Panc1 (cell line): Measurements from ENCODE around the gene FAM43A. TPM values are rescaled to one million over a fixed set of nuclear protein-coding genes. Genes with fewer than 3 reads are reported as not detected.
A peak's percentile ranks its signal among the peaks of the same experiment; 100 is the strongest.

ENCODE experiments used
- ATAC-seq: fragments of 200-7000 bp; cut with Tn5 transposase; 2 replicates; pipeline ENCODE4 v1.9.1; 2020; ENCODE audit warnings: mild to moderate bottlenecking, moderate library complexity
- BruUV-seq: library from RNA; stranded (reverse); fragments of 400-500 nt; replicated peaks from 2 replicates; lab custom pipeline; 2021; lab: Mats Ljungman, UMichigan
- CTCF ChIA-PET: fragments of 300-600 bp; sonication (Branson Sonifier 250); formaldehyde crosslinking; loops from one replicate; lab custom pipeline; 2022; ENCODE audit warnings: antibody characterized with exemption; lab: Charles Lee
- POLR2A ChIA-PET: fragments of 300-600 bp; sonication (Branson Sonifier 250); formaldehyde crosslinking; loops from one replicate; lab custom pipeline; 2022; ENCODE audit warnings: antibody characterized with exemption; lab: Charles Lee
- DNase-seq: peaks from one replicate; pipeline ENCODE4 v3.0.0-alpha.2; 2010; ENCODE audit warnings: low read depth, low spot score
- H3K27ac ChIP-seq: 2 replicates; pipeline ENCODE4 v1.5.1; 2011; ENCODE audit warnings: mild to moderate bottlenecking, low read length, inconsistent platforms
- H3K27me3 ChIP-seq: fragments of 200-500 bp; sonication (Bioruptor generic); 2 replicates; pipeline ENCODE4 v1.6.0; 2014; ENCODE audit warnings: low read length, inconsistent platforms; ENCODE audit not compliant: control insufficient read depth, insufficient read depth
- H3K36me3 ChIP-seq: fragments of 200-500 bp; sonication (Bioruptor generic); 2 replicates; pipeline ENCODE4 v1.5.1; 2014; ENCODE audit warnings: inconsistent platforms, mild to moderate bottlenecking, low read length, moderate library complexity; ENCODE audit not compliant: control insufficient read depth, insufficient read depth
- H3K4me1 ChIP-seq: 2 replicates; pipeline ENCODE4 v1.5.1; 2011; ENCODE audit warnings: inconsistent platforms, mild to moderate bottlenecking, low read length, moderate library complexity; ENCODE audit not compliant: control insufficient read depth, insufficient read depth
- H3K4me3 ChIP-seq, 2 experiments: 2 replicates each; pipeline ENCODE4 v1.5.1; 2011 to 2012; ENCODE audit warnings: low read depth in 2 of 2, low read length in 2 of 2, mild to moderate bottlenecking in 2 of 2, inconsistent platforms in 1 of 2, moderate library complexity in 1 of 2
- H3K9me3 ChIP-seq: fragments of 200-500 bp; sonication (Bioruptor generic); 2 replicates; pipeline ENCODE4 v1.5.1; 2014; ENCODE audit warnings: low read depth, mild to moderate bottlenecking, inconsistent platforms, low read length, moderate library complexity; ENCODE audit not compliant: control insufficient read depth, insufficient read depth
- POLR2AphosphoS5 ChIP-seq: IDR thresholded peaks from 2 replicates; pipeline ENCODE4 v1.6.1; 2012; ENCODE audit warnings: mild to moderate bottlenecking, low read depth, low read length, moderate library complexity
- SIN3A ChIP-seq: IDR thresholded peaks from 2 replicates; pipeline ENCODE4 v1.6.1; 2012; ENCODE audit warnings: low read depth, mild to moderate bottlenecking, low read length, moderate library complexity, borderline replicate concordance; ENCODE audit not compliant: insufficient read depth
- TCF7L2 ChIP-seq: IDR thresholded peaks from 2 replicates; pipeline ENCODE4 v1.6.1; 2011; ENCODE audit warnings: mild to moderate bottlenecking, low read depth, low read length, inconsistent platforms
- in situ Hi-C: cut with HindIII; loops from 2 replicates; pipeline ENCODE4 v1.10.0; 2016; ENCODE audit warnings: low sequenced_read_pairs, low pct_unique_long_range_greater_than_20kb
- intact Hi-C: fragments of 100-400 bp; cut with micrococcal nuclease; formaldehyde crosslinking; loops from one replicate; pipeline ENCODE4 v1.10.0; 2022; ENCODE audit not compliant: unreplicated experiment
- total RNA-seq: library from RNA; stranded (reverse); gene quantifications from one replicate; pipeline ENCODE4 v1.2.1, GENCODE V29; 2021; ENCODE audit not compliant: unreplicated experiment
- TF ChIP-seq, protein P1 (sequence below), 2 experiments: IDR thresholded peaks; 2 replicates each; pipeline ENCODE4 v1.6.1; 2011 to 2012; ENCODE audit warnings: low read depth in 2 of 2, control low read depth in 1 of 2, low read length in 1 of 2, mild to moderate bottlenecking in 1 of 2, moderate library complexity in 1 of 2; ENCODE audit not compliant: insufficient read depth in 1 of 2
- TF ChIP-seq, protein P2 (sequence below): fragments of 450-650 bp; IDR thresholded peaks from 2 replicates; pipeline ENCODE4 v1.5.1; 2017; ENCODE audit warnings: mild to moderate bottlenecking

FAM43A gene
- total RNA-seq, 1 experiment from 2014 or later = 51.4 TPM

DNA sequence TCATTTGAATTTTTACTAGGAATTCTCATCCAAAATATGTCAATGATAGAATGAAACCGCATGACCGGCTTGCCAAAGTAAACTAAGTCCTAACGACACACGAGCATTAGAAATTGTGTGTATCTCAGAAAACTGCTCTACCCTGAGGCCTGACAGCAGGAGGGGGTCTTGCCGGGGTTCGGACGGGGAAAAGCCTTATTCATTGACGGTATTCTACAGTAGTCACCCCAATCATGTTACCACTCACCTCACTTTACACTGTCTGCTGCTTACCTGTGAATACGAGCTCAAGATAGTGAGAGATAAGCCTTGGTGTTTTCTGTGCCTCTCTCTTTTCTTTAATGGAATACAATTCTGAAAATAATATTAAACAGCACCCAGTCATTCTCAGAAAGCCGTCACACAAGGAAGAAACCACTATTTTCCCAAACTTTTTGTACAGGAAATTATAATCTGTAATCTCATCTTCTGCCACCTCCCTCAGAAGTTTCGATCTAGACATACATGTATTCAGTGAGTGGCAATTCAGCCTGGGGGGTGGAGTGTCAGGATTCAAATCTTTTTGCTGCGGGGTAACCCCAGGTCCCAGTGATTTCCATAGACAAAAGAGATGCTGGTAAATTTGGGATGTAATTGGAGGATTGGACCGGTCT is 492 bp upstream of the FAM43A start:
- TF ChIP-seq SIN3A = no peak
- TF ChIP-seq, protein P1, sequence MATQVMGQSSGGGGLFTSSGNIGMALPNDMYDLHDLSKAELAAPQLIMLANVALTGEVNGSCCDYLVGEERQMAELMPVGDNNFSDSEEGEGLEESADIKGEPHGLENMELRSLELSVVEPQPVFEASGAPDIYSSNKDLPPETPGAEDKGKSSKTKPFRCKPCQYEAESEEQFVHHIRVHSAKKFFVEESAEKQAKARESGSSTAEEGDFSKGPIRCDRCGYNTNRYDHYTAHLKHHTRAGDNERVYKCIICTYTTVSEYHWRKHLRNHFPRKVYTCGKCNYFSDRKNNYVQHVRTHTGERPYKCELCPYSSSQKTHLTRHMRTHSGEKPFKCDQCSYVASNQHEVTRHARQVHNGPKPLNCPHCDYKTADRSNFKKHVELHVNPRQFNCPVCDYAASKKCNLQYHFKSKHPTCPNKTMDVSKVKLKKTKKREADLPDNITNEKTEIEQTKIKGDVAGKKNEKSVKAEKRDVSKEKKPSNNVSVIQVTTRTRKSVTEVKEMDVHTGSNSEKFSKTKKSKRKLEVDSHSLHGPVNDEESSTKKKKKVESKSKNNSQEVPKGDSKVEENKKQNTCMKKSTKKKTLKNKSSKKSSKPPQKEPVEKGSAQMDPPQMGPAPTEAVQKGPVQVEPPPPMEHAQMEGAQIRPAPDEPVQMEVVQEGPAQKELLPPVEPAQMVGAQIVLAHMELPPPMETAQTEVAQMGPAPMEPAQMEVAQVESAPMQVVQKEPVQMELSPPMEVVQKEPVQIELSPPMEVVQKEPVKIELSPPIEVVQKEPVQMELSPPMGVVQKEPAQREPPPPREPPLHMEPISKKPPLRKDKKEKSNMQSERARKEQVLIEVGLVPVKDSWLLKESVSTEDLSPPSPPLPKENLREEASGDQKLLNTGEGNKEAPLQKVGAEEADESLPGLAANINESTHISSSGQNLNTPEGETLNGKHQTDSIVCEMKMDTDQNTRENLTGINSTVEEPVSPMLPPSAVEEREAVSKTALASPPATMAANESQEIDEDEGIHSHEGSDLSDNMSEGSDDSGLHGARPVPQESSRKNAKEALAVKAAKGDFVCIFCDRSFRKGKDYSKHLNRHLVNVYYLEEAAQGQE (IDR thresholded peaks at IDR 0.05; ENCODE audit: insufficient read depth in 1 of 2, low read depth in 2 of 2, low read length in 1 of 2) = no peak
- TF ChIP-seq TCF7L2 = no peak
- no peak for TF ChIP-seq POLR2AphosphoS5
- TF ChIP-seq, protein P2, sequence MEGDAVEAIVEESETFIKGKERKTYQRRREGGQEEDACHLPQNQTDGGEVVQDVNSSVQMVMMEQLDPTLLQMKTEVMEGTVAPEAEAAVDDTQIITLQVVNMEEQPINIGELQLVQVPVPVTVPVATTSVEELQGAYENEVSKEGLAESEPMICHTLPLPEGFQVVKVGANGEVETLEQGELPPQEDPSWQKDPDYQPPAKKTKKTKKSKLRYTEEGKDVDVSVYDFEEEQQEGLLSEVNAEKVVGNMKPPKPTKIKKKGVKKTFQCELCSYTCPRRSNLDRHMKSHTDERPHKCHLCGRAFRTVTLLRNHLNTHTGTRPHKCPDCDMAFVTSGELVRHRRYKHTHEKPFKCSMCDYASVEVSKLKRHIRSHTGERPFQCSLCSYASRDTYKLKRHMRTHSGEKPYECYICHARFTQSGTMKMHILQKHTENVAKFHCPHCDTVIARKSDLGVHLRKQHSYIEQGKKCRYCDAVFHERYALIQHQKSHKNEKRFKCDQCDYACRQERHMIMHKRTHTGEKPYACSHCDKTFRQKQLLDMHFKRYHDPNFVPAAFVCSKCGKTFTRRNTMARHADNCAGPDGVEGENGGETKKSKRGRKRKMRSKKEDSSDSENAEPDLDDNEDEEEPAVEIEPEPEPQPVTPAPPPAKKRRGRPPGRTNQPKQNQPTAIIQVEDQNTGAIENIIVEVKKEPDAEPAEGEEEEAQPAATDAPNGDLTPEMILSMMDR = no peak
- CTCF ChIA-PET = no interaction called here
- ATAC-seq (no peak), DNase-seq (no peak)
- Histone ChIP-seq H3K27me3 (no peaks in the 10 kb centered on the region), H3K4me3 (peak overlapping the region; percentile 72 to 91), H3K27ac (peak overlapping the region; percentile 77), H3K36me3 (no peaks in the 10 kb centered on the region), H3K9me3 (no peaks in the 10 kb centered on the region), H3K4me1 (peaks cover 39% of the 10 kb centered on the region)
- intact Hi-C loops = loop anchor here (10.0 kb wide), 3 partner anchors 190 to 840 kb away; no protein-coding TSS in a partner anchor
- in situ Hi-C loops = no loop called here
- no TSS peak for BruUV-seq
- POLR2A ChIA-PET = interaction anchor here (0.6 kb wide), 1 partner anchor 579 kb away, joined by 6 read pairs; no protein-coding TSS in a partner anchor

- ChIA-PET POLR2A (interaction anchor here (0.5 to 0.7 kb wide), 3 partner anchors 124 to 400 kb away, joined by 3 to 10 read pairs (median 3); no protein-coding TSS in a partner anchor), CTCF (interaction anchor here (0.9 kb wide), 1 partner anchor 420 kb away, joined by 4 read pairs; no protein-coding TSS in a partner anchor)
- Histone ChIP-seq H3K36me3 (no peaks in the 10 kb centered on the region), H3K4me3 (peak overlapping the region; percentile 72 to 91), H3K27me3 (no peaks in the 10 kb centered on the region), H3K4me1 (peaks cover 51% of the 10 kb centered on the region), H3K27ac (peak overlapping the region; percentile 77), H3K9me3 (no peaks in the 10 kb centered on the region)
- in situ Hi-C loops = no loop called here
- TSS peak; percentile 86 for BruUV-seq
- ATAC-seq (no peak), DNase-seq (no peak)
- intact Hi-C loops = loop anchor here (10.0 kb wide), 3 partner anchors 188 to 838 kb away; no protein-coding TSS in a partner anchor
- TF ChIP-seq, protein P1 (IDR thresholded peaks at IDR 0.05; ENCODE audit: insufficient read depth in 1 of 2, low read depth in 2 of 2, low read length in 1 of 2) = no peak
- TF ChIP-seq, protein P2 = no peak
- TF ChIP-seq SIN3A (no peak), POLR2AphosphoS5 (no peak), TCF7L2 (no peak)
These were observed 732 bp downstream of the FAM43A start for GRCh38 chr3:194686414-194686815.
